Ishikawa (cell line): ENCODE data around the gene NECTIN2.

Experiments used
- CEBPB ChIP-seq: IDR thresholded peaks from 2 replicates; pipeline ENCODE4 v1.6.1; 2012
- CREB1 ChIP-seq: IDR thresholded peaks from 2 replicates; pipeline ENCODE4 v1.6.1; 2012; ENCODE audit warnings: low read depth
- EGR1 ChIP-seq: IDR thresholded peaks from 2 replicates; pipeline ENCODE4 v1.6.1; 2012
- EP300 ChIP-seq: IDR thresholded peaks from 2 replicates; pipeline ENCODE4 v1.6.1; 2012; ENCODE audit warnings: borderline replicate concordance
- FOXM1 ChIP-seq: IDR thresholded peaks from 2 replicates; pipeline ENCODE4 v1.6.1; 2012; ENCODE audit warnings: low read depth, borderline replicate concordance
- NFIC ChIP-seq: IDR thresholded peaks from 2 replicates; pipeline ENCODE4 v1.6.1; 2012
- RAD21 ChIP-seq: IDR thresholded peaks from 2 replicates; pipeline ENCODE4 v1.6.1; 2012; ENCODE audit warnings: low read depth
- TAF1 ChIP-seq: IDR thresholded peaks from 2 replicates; pipeline ENCODE4 v1.6.1; 2012; ENCODE audit warnings: low read depth, mild to moderate bottlenecking
- TCF12 ChIP-seq: IDR thresholded peaks from 2 replicates; pipeline ENCODE4 v1.6.1; 2012; ENCODE audit warnings: low read depth
- TEAD4 ChIP-seq: IDR thresholded peaks from 2 replicates; pipeline ENCODE4 v1.6.1; 2012
- YY1 ChIP-seq: IDR thresholded peaks from 2 replicates; pipeline ENCODE4 v1.6.1; 2012; ENCODE audit warnings: low read depth
- ZBTB7A ChIP-seq: IDR thresholded peaks from 2 replicates; pipeline ENCODE4 v1.6.1; 2012; ENCODE audit warnings: low read depth
- TF ChIP-seq, protein P1 (sequence below): IDR thresholded peaks from 2 replicates; pipeline ENCODE4 v1.6.1; 2012
- TF ChIP-seq, protein P2 (sequence below): IDR thresholded peaks from 2 replicates; pipeline ENCODE4 v1.6.1; 2012
- TF ChIP-seq, protein P3 (sequence below): IDR thresholded peaks from 2 replicates; pipeline ENCODE4 v1.6.1; 2012; ENCODE audit warnings: low read depth, mild to moderate bottlenecking

The NECTIN2 gene

DNA sequence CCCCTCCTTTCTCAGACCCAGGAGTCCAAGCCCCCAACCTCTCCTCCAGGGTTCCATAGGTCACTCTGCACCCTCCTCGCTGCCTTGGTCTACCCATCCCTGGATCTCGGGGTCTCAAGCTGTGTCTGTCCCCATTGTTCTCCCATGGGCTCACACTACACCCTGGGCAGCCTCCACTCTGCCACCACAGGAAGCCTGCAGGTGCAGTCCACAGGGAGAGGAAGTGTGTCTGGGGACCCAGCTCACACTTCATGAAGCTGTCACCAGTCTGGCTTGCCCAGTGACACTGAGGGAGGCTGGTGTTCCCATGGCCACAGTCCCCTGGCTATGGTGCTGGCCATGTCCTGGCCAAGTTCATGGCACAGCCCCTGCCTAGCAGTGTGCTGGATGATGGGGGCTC, 5.3 kb downstream of the NECTIN2 start:
- no peak for TF ChIP-seq TAF1
- TF ChIP-seq TEAD4, result no peak
- no peak for TF ChIP-seq NFIC
- no peak for TF ChIP-seq EGR1
- TF ChIP-seq, protein P1, sequence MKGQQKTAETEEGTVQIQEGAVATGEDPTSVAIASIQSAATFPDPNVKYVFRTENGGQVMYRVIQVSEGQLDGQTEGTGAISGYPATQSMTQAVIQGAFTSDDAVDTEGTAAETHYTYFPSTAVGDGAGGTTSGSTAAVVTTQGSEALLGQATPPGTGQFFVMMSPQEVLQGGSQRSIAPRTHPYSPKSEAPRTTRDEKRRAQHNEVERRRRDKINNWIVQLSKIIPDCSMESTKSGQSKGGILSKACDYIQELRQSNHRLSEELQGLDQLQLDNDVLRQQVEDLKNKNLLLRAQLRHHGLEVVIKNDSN, result no peak
- no peak for TF ChIP-seq FOXM1
- no peak for TF ChIP-seq CREB1
- TF ChIP-seq YY1, result no peak

DNA sequence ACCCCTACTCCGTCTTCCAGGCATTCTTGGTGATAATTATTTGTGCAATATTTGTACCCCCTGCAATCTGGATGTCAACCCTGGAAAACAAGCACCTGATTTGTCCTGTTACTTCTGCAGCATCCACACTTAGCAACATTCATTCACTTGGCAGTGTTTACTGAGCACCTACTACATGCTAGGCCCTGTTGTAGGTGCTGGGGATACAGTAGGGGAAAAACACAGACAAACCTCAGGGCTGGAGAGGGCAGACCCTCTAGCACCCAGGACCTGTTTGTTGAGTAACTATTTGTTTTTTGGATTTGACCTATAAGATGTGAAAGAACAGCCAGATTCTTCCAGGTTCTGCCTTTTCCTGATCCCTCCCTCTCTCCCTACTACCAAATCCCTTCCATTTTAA, 9.5 kb downstream of the NECTIN2 start:
- TF ChIP-seq RAD21 (no peak), TCF12 (no peak), TAF1 (no peak), YY1 (no peak), CEBPB (no peak), EP300 (no peak), FOXM1 (no peak)

DNA sequence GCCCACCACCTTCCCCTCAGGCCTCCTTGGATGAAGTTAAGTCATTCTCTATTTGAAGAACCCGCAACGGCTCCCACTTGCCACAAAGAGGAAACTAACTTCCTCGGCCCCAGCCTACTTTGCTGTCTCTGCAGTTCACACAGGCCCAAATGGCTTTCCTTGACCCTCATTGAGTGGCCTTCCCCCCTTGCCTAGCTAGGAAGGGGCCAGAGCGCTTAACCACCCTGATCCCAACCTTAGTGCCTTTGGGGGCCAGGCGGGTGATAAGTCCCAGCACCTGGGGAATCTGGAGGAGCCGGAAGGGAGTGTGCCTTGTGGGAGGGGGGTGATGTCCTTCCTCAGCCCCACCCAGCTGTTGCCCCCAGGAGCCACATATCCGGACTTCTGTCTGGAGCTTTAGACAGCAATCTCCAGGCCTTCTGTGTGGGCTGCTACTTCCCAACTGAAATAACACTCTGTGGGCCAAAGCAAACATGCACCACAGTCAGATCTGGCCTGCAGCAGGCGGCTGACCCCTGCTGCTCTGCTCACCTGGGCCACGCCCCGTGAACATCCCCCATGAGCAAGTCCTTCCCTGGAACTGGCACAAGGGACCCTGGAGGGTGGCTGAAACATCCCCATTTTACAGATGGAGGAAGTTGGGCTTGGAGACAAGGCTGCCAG, 10.5 kb downstream of the NECTIN2 start:
- TF ChIP-seq EP300 (no peak), TEAD4 (no peak), CEBPB (no peak)

DNA sequence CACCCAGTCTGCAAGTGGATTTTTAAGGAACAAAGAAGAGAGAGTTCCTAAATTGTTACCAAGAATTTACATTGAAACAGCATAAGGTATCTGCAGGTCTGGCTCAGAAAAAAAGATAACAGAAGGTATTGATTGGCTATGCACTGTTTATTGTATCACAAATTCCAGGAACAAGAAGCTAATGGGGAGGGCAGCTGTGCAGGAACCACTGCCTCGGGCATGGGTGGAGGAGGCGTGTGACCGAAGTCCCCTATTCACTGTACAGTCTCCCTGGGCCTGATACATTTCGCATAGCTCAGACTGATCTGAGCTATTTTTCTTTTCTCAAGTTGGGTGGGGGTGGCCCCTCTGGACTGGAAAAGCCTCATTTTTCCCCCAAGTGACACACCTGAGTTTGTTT, 11.7 kb downstream of the NECTIN2 start:
- TF ChIP-seq TCF12, result no peak
- TF ChIP-seq EGR1, result no peak

DNA sequence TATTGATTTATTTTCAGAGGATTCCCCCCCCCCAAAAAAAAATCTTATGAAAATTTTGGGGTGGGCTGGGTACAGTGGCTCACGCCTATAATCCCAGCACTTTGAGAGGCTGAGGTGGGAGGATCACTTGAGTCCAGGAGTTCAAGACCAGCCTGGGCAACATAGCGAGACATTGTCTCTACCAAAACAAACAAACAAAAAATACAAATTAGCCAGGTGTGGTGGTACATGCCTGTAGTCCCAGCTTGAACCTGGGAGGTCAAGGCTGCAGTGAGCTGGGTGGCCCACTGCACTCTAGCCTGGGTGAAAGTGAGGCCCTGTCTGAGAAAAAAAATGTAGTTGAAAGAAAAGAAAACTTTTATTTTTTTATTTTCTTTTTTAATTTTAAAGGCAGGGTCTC, 17.9 kb downstream of the NECTIN2 start:
- TF ChIP-seq NFIC, result no peak
- TF ChIP-seq CEBPB, result no peak
- no peak for TF ChIP-seq EGR1
- TF ChIP-seq TCF12, result no peak
- TF ChIP-seq TAF1, result no peak

DNA sequence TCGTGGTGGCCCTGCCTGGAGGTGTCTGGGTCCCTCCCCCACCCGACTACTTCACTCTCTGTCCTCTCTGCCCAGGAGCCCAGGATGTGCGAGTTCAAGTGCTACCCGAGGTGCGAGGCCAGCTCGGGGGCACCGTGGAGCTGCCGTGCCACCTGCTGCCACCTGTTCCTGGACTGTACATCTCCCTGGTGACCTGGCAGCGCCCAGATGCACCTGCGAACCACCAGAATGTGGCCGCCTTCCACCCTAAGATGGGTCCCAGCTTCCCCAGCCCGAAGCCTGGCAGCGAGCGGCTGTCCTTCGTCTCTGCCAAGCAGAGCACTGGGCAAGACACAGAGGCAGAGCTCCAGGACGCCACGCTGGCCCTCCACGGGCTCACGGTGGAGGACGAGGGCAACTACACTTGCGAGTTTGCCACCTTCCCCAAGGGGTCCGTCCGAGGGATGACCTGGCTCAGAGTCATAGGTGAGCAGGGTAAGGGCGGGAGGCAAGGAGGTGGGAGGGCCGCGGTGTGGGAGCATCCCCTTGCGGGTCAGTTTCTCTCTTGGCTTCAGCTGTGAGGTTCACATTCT, 19.2 kb downstream of the NECTIN2 start:
- TF ChIP-seq TEAD4, result no peak
- TF ChIP-seq EP300, result no peak
- no peak for TF ChIP-seq FOXM1
- TF ChIP-seq ZBTB7A, result no peak

DNA sequence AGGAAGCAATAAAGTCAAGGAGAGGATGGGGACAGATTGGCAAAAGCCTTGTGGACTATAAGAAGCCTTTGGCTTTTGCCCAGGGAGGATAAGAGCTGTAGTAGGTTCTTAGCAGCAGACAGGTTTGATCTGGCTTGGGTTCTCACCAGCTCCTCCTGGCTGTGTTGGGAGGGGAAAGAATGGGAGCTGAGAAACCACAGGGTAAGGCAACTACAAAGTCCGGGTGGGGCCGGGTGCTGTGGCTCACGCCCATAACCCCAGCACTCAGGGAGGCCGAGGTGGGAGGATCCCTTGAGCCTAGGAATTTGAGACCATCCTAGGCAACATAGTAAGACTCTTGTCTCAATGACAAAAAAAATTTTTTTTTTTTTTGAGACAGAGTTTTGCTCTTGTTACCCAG, 20.6 kb downstream of the NECTIN2 start:
- TF ChIP-seq EGR1 (no peak), TAF1 (no peak)
- TF ChIP-seq, protein P1, result no peak

DNA sequence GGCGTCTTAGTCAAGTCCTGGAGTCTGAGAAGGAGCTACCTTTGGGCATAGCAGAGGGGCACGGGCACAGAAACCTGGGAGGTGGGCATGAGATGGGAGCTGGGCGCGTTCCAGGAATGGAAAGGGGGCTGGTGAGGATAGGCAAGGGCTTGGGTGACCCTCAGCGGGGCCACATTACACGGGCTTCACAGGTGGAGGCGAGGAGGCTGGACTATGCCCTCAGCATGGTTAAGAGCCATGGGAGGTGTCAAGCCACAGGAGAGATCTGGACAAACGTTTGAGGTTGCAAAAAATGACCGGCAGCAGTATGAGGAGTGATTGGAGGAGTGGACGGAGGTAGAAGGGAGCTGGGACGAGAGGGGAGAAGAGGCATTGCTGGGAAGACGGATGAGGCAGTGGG, 21.5 kb downstream of the NECTIN2 start:
- no peak for TF ChIP-seq TCF12

DNA sequence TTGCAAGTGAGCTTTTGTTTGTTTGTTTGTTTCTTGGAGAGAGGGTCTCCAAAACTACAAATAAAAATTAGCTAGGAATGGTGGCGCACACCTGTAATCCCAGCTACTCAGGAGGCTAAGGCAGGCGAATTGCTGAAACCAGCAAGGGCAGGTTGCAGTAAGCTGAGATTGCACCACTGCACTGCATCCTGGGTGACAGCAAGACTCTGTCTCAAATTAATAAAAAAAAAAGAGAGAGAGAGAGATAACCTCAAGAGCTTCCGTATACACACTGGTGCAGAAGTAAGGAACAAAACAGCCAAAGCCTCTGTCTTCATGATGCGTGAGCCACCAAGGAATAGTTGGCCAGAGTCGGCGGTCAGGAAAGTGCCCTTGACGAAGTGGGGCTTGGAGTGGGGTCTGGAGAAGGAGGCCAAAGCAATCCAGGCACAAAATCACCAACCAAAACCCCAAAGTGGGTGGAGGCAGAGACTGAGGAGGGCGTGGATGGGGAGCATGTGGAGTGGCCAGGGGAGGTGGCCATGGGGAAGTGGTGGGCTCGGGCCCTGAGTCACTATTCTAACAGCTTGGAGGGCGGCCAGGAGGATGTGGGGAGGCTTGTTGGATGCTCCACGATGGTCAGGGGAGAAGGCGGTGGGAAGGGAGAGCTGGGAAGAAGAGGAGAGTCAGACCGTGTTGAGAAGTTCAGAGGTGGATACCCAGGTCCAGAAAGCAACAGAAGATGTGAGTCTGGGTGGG, 23.8 kb downstream of the NECTIN2 start:
- TF ChIP-seq TCF12 (no peak), TAF1 (no peak), YY1 (no peak), EGR1 (no peak), CEBPB (no peak), FOXM1 (no peak), NFIC (no peak), EP300 (no peak), CREB1 (no peak), RAD21 (no peak), TEAD4 (no peak), ZBTB7A (no peak)
- TF ChIP-seq, protein P2, sequence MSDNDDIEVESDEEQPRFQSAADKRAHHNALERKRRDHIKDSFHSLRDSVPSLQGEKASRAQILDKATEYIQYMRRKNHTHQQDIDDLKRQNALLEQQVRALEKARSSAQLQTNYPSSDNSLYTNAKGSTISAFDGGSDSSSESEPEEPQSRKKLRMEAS, result no peak
- TF ChIP-seq, protein P1, result no peak
- TF ChIP-seq, protein P3, sequence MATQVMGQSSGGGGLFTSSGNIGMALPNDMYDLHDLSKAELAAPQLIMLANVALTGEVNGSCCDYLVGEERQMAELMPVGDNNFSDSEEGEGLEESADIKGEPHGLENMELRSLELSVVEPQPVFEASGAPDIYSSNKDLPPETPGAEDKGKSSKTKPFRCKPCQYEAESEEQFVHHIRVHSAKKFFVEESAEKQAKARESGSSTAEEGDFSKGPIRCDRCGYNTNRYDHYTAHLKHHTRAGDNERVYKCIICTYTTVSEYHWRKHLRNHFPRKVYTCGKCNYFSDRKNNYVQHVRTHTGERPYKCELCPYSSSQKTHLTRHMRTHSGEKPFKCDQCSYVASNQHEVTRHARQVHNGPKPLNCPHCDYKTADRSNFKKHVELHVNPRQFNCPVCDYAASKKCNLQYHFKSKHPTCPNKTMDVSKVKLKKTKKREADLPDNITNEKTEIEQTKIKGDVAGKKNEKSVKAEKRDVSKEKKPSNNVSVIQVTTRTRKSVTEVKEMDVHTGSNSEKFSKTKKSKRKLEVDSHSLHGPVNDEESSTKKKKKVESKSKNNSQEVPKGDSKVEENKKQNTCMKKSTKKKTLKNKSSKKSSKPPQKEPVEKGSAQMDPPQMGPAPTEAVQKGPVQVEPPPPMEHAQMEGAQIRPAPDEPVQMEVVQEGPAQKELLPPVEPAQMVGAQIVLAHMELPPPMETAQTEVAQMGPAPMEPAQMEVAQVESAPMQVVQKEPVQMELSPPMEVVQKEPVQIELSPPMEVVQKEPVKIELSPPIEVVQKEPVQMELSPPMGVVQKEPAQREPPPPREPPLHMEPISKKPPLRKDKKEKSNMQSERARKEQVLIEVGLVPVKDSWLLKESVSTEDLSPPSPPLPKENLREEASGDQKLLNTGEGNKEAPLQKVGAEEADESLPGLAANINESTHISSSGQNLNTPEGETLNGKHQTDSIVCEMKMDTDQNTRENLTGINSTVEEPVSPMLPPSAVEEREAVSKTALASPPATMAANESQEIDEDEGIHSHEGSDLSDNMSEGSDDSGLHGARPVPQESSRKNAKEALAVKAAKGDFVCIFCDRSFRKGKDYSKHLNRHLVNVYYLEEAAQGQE, result no peak
